Stimulated activated CD4-positive, alpha-beta T cell treated with anti-CD3 and anti-CD28 coated beads, TNF-alpha, amount 100 ng/mL, for 24 hours (primary cell): ENCODE results near the gene SLC39A8.
"Not testable (repeated sequence)": the region's sequence is repeated elsewhere in the genome, so short reads cannot be mapped to it uniquely, and the experiment has no call there.

Source experiments
- DNase-seq, 3 experiments: peaks; one replicate each; pipeline ENCODE4 v3.0.0-alpha.2; 2020; ENCODE audit warnings: low read depth in 3 of 3

The SLC39A8 gene

DNA sequence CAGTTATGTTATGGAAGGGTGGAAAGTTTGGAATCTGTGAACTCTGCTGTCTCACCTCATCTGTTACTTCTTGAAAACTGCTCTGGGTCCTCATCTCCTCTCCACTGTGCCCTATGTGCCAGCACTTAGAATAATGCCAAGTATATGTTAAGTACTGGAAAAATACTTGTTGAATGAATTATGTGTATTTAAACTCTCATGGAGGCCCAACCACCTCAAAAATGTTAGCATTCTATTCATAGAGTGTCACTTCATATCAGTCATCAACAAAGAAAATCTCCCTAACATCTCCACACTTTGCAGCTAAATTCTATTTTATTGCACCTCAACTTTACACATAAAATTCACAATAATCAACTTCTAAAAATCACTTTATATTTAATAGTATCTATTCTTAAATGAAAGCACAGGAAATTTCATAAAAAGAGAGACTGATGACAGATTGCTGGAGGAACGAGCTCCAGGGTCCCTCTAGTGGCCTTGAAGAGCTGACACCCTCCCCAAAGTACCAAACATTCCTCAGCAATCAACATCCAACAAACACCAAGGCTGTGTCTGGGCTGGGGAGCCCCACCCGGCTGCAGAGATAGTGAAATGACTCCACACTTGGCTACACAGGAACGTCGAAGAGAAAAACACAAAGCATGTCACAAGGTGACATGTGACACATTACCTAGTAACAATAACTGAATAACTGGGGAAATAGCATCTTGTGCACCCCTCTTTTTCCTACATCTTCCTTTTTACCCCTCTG lies 45.8 kb downstream of the SLC39A8 start:
- peak in 1 of 3 experiments; percentile 2 for DNase-seq

GRCh38 chr4:102298716-102299115 lies 46.6 kb downstream of the SLC39A8 start:
- DNase-seq = no peak

- DNase-seq = no peak
Observed at GRCh38 chr4:102295153-102295862, 50.0 kb downstream of the SLC39A8 start.

GRCh38 chr4:102288497-102288896 lies 56.8 kb downstream of the SLC39A8 start:
- DNase-seq = no peak

DNA sequence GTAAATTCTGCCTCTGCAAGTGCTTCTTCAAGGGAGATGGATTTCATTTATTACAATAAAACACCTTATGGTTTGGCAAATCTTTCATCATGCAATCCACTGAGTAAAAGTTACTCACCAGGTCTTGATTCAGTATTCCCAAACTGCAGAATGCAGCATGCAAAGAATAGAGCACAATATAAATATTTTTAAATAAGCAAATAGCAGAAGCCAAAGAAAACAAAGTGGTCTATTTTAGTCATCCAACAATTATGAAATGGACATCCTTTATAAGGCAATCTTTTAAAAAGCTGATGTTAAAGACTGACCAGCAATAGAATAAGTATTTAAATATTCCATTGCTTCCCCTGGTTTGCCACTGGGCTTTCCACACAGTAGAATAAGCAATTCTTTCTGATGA lies 59.5 kb downstream of the SLC39A8 start:
- no peak for DNase-seq

GRCh38 chr4:102281171-102281839 lies 64.0 kb downstream of the SLC39A8 start:
- DNase-seq = no peak

GRCh38 chr4:102273317-102273716 lies 72.0 kb downstream of the SLC39A8 start:
- DNase-seq = not testable (repeated sequence)

- no peak for DNase-seq
Observed at GRCh38 chr4:102272318-102272717, 73.0 kb downstream of the SLC39A8 start.

DNA sequence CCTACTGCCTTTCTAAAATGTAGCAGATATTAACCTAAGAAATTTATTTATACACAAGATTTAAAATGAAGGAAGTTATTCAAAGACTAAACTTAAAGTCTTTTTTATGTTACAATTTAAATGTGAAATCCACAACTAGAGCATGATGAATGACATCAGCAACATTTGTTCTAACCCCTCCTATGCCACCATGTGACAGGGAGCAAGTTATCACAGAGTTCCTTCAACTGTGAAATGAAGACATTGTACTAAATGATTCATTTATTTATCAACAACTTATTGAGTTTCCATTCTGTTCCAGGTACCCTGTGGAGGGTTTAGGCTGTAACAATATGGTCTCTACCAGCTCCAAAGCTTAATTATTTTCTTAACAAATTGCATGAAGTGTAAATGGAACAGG lies 76.9 kb downstream of the SLC39A8 start:
- no peak for DNase-seq

- no peak for DNase-seq
Observed at GRCh38 chr4:102263024-102263787, 82.1 kb downstream of the SLC39A8 start.

GRCh38 chr4:102259702-102260101 lies 85.6 kb downstream of the SLC39A8 start:
- no peak for DNase-seq

DNA sequence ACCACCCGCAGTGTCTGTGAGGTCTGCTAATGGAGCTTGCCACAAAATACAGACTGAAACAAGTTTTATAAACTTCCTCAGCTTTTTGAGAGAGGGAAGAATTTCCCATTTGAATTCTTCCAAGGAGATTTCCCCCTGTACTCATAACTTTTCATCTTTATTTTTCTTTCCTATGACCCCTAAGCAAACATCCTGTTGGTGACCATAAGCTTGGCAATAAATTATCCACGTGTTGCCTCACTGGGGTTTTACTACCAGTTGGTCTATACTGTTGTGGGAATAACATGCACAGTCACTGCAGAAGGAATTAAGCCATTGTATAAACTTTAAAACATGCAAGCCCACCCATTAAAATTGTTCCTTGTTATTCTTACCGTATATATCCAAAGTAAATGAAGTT lies 86.2 kb downstream of the SLC39A8 start:
- DNase-seq = no peak

GRCh38 chr4:102256321-102256720 lies 89.0 kb downstream of the SLC39A8 start:
- no peak for DNase-seq

DNA sequence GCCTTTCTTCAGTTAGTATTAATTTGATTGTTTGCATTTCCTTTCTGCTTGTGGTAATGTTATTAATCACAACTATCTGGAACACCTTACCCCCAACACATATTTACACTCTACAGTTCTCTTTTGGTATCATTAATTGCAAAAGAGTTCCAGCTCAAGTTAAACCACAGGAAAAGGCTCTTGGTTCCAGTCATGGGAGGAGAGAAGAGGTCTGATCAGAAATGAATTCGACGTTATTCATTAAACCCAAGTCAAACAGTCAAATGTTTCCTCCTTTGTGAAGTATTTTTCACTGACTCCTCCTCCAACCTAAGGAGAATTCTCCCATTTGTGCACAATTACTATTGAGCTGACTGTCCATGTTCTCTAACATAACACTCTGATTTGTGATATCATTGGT lies 91.4 kb downstream of the SLC39A8 start:
- DNase-seq = no peak

GRCh38 chr4:102252171-102252570 lies 93.1 kb downstream of the SLC39A8 start:
- no peak for DNase-seq

- DNase-seq = no peak
Observed at GRCh38 chr4:102250341-102250740, 94.9 kb downstream of the SLC39A8 start.

- DNase-seq = no peak
Observed at GRCh38 chr4:102247041-102247440, 98.2 kb downstream of the SLC39A8 start.

GRCh38 chr4:102246416-102246815 lies 98.9 kb downstream of the SLC39A8 start:
- no peak for DNase-seq

DNA sequence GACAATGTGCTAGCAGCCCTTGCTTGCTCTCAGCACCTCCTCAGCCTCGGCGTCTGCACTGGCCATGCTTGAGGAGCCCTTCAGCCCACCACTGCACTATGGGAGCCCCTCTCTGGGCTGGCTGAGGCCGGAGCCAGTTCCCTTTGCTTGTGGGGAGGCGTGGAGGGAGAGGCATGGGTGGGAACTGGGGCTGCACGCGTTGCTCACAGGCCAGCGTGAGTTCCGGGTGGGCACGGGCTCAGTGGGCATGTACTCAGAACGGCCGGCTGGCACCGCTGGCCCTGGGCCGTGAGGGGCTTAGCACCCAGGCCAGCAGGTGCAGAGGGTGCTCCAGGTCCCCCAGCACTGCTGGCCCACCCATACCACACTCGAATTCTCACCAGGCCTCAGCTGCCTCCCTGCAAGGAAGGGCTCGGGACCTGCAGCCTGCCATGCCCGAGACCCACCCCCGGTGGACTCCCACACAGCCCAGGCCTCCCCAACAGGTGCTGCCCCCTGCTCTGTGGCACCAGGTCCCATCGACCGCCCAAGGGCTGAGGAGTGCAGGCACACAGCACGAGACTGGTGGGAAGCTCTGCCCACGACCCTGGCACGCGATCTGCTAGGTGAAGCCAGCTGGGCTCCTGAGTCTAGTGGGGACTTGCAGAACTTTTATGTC lies 100.3 kb downstream of the SLC39A8 start:
- no peak for DNase-seq

GRCh38 chr4:102243296-102243695 lies 102.0 kb downstream of the SLC39A8 start:
- not testable (repeated sequence) for DNase-seq

DNA sequence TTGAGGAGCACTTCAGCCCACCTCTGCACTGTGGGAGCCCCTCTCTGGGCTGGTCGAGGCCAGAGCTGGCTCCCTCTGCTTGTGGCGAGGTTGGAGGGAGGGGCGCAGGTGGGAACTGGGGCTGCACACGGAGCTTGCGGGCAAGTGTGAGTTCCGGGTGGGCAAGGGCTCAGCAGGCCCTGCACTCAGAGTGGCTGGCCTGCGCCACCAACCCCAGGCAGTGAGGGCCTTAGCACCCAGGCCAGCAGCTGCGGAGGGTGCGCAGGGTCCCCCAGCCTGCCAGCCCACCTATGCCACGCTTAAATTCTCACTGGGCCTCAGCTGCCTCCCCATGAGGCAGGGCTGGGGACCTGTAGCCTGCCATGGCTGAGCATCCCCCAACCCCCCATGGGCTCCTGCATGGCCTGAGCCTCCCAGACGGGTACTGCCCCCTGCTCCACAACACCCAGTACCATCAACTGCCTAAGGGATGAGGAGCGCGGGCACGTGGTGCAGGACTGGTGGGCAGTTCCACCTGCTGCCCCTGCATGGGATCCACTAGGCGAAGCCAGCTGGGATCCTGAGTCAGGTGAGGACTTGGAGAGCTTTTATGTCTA lies 110.9 kb downstream of the SLC39A8 start:
- no peak for DNase-seq
